Suprapubic skin (tissue), 3 donors: ENCODE data around the gene ZFYVE19.

Source experiments
- CTCF ChIP-seq, 2 donors: fragments of 200-600 bp in 1 of 2; fragments of 450-650 bp in 1 of 2; sonication (generic) in 1 of 2; IDR thresholded peaks; one replicate each; pipeline ENCODE4 v1.5.1; 2016 to 2019; ENCODE audit warnings: antibody characterized with exemption in 2 of 2, mild to moderate bottlenecking in 1 of 2, moderate library complexity in 1 of 2
- EP300 ChIP-seq: sonication (generic); formaldehyde crosslinking; IDR thresholded peaks from one replicate; pipeline ENCODE4 v1.6.1; 2017; ENCODE audit warnings: antibody characterized with exemption
- POLR2A ChIP-seq, 2 donors: fragments of 450-650 bp; IDR thresholded peaks; one replicate each; pipeline ENCODE4 v1.6.1; 2017; ENCODE audit warnings: antibody characterized with exemption in 2 of 2, mild to moderate bottlenecking in 2 of 2, moderate library complexity in 2 of 2

- TF ChIP-seq POLR2A (IDR thresholded peaks at IDR 0.05): no peak
- no peak for TF ChIP-seq CTCF (IDR thresholded peaks at IDR 0.05)
- no peak for TF ChIP-seq EP300
Observed at GRCh38 chr15:40785164-40785563, 21.7 kb upstream of the ZFYVE19 start.
